Mammary epithelial cell (primary cell): ENCODE measurements around the gene TBX3.

Experiments
- EZH2 ChIP-seq: IDR thresholded peaks from 2 replicates; pipeline ENCODE4 v1.6.1; 2012; ENCODE audit warnings: low read length, inconsistent platforms, borderline replicate concordance
- TF ChIP-seq, protein P1 (sequence below), 2 donors: IDR thresholded peaks in 1 of 2; conservative IDR thresholded peaks in 1 of 2; 2 replicates each; pipeline ENCODE4 v1.5.1; 2011 to 2012; ENCODE audit warnings: inconsistent platforms in 2 of 2, low read length in 2 of 2, mild to moderate bottlenecking in 2 of 2, control low read depth in 1 of 2, low read depth in 1 of 2; ENCODE audit not compliant: insufficient read depth in 1 of 2; ENCODE audit errors: extremely low read depth in 1 of 2

DNA sequence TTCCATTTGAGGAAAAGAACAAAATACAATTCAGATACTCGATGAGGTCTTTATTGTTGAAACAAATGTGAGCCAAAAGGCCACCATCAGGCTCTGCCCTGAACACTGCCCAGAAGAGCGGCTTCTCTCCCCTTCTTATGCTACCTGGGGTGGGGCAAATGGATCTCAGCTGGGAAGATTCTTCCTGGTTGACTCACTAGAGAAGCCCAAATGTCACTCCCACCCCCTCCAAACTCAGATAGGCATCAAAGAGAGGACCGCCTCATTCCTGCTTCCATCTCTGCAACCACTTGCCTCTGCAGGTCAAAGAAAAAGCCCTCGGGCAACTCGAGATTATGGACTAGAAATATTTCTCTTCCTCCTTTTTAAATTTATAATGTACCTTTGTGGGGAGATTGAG is 55.8 kb downstream of the TBX3 start:
- no peak for TF ChIP-seq EZH2
- TF ChIP-seq, protein P1, sequence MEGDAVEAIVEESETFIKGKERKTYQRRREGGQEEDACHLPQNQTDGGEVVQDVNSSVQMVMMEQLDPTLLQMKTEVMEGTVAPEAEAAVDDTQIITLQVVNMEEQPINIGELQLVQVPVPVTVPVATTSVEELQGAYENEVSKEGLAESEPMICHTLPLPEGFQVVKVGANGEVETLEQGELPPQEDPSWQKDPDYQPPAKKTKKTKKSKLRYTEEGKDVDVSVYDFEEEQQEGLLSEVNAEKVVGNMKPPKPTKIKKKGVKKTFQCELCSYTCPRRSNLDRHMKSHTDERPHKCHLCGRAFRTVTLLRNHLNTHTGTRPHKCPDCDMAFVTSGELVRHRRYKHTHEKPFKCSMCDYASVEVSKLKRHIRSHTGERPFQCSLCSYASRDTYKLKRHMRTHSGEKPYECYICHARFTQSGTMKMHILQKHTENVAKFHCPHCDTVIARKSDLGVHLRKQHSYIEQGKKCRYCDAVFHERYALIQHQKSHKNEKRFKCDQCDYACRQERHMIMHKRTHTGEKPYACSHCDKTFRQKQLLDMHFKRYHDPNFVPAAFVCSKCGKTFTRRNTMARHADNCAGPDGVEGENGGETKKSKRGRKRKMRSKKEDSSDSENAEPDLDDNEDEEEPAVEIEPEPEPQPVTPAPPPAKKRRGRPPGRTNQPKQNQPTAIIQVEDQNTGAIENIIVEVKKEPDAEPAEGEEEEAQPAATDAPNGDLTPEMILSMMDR (conservative IDR thresholded peaks at IDR 0.05 in 1 of 2, IDR thresholded peaks at IDR 0.05 in 1 of 2; ENCODE audit: extremely low read depth in 1 of 2, insufficient read depth in 1 of 2, low read depth in 1 of 2, low read length in 2 of 2), result no peak
